Stimulated activated CD4-positive, alpha-beta T cell treated with anti-CD3 and anti-CD28 coated beads, Interleukin-1b, Interleukin-23, amount 100 ng/mL, for 4 hours (primary cell): Measurements from ENCODE around the gene KCNK6.

Experiments used
- DNase-seq, 2 donors: peaks; one replicate each; pipeline ENCODE4 v3.0.0-alpha.2; 2020; ENCODE audit warnings: low read depth in 2 of 2

KCNK6 gene

GRCh38 chr19:38298821-38299680 lies 20.6 kb upstream of the KCNK6 start:
- DNase-seq, result no peak

GRCh38 chr19:38303517-38304351 lies 15.9 kb upstream of the KCNK6 start, which contains the start of gene C19orf33:
Gene C19orf33, plus strand, starts transcription at chr19:38304251. Its CDS starts 11 bp downstream, at chr19:38304262.
- no peak for DNase-seq

GRCh38 chr19:38304352-38304865 lies 15.2 kb upstream of the KCNK6 start:
- no peak for DNase-seq

- no peak for DNase-seq
These were observed 14.7 kb upstream of the KCNK6 start for GRCh38 chr19:38304866-38305429.

- no peak for DNase-seq
These were observed 13.4 kb upstream of the KCNK6 start for GRCh38 chr19:38306236-38306635.

GRCh38 chr19:38307076-38307475 lies 12.6 kb upstream of the KCNK6 start:
- DNase-seq, result no peak

- no peak for DNase-seq
These were observed 12.0 kb upstream of the KCNK6 start for GRCh38 chr19:38307597-38307996.

GRCh38 chr19:38308006-38308766 lies 11.5 kb upstream of the KCNK6 start:
- no peak for DNase-seq

- DNase-seq, result no peak
These were observed 10.6 kb upstream of the KCNK6 start for GRCh38 chr19:38308926-38309614.

- DNase-seq, result no peak
These were observed 9.9 kb upstream of the KCNK6 start for GRCh38 chr19:38309615-38310278.

- DNase-seq, result no peak
These were observed 9.4 kb upstream of the KCNK6 start for GRCh38 chr19:38310279-38310670.

- DNase-seq, result no peak
These were observed 8.7 kb upstream of the KCNK6 start for GRCh38 chr19:38310986-38311385.

- peak; percentile 89 for DNase-seq
These were observed 3.8 kb upstream of the KCNK6 start, which contains the start of gene YIF1B for GRCh38 chr19:38315657-38316476. Gene YIF1B, minus strand, starts transcription at chr19:38315947. Its CDS starts 30 bp downstream, at chr19:38315917.

GRCh38 chr19:38316477-38317067 lies 3.1 kb upstream of the KCNK6 start:
- no peak for DNase-seq

GRCh38 chr19:38317104-38317612 lies 2.5 kb upstream of the KCNK6 start:
- no peak for DNase-seq

GRCh38 chr19:38318660-38319059 lies 985 bp upstream of the KCNK6 start:
- DNase-seq, result no peak

- DNase-seq, result no peak
These were observed 1.3 kb downstream of the KCNK6 start for GRCh38 chr19:38320969-38321339.

GRCh38 chr19:38321646-38322196 lies 2.1 kb downstream of the KCNK6 start:
- DNase-seq, result no peak
